HG02588 (cell line): ENCODE results near the gene NAT14.
"Not testable (repeated sequence)": the region's sequence is repeated elsewhere in the genome, so short reads cannot be mapped to it uniquely, and the experiment has no call there.

Source experiments
- ATAC-seq: cut with Tn5 transposase; IDR thresholded peaks from one replicate; pipeline ENCODE4 v1.9.1; 2021; ENCODE audit warnings: mild to moderate bottlenecking, moderate library complexity; ENCODE audit not compliant: unreplicated experiment

NAT14 gene

GRCh38 chr19:55530996-55531395 is 46.0 kb downstream of the NAT14 start:
- ATAC-seq = no peak

DNA sequence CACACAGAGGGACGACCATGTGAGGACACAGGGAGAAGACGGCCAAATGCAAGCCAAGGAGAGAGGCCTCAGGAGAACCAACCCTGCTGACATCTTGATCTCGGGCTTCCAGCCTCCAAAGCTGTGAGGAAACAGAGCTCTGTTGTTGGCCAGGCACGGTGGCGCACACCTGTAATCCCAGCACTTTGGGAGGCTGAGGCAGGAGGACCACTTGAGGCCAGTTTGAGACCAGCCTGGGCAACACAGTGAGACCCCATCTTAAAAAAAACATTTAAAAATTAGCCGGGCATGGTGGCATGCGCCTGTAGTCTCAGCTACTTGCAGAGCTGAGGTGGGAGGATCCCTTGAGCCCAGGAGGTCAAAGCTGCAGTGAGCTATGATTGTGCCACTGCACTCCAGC is 49.3 kb downstream of the NAT14 start:
- not testable (repeated sequence) for ATAC-seq

GRCh38 chr19:55535173-55535964 is 50.4 kb downstream of the NAT14 start:
- no peak for ATAC-seq

DNA sequence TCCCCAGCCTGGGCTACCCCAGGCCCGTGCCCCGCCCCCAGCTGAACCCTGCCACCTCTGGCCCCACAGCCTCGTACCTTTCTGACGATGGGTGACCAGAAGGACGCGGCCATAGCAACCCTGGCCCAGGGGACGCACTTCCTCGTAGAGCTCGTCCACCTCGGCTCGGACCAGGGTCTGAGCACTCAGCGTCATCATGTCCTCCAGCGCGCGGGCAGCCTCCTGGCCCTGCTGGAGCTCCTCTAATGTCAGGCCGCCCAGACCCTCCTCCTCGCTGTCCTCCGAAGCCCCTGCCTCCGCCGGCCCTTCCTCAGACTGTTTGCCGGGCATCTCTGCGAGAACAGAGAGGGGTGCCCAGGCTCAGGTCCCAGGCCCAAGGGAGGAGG is 51.0 kb downstream of the NAT14 start:
- ATAC-seq = no peak

- no peak for ATAC-seq
Measured at GRCh38 chr19:55536366-55536765, 51.4 kb downstream of the NAT14 start.
